HEK293T (cell line): ENCODE measurements around the gene LRRC18.

Experiments
- ARNT ChIP-seq: fragments of 450-650 bp; IDR thresholded peaks from 2 replicates; pipeline ENCODE4 v1.6.1; 2017; ENCODE audit warnings: mild to moderate bottlenecking
- BHLHE40 ChIP-seq: fragments of 450-650 bp; IDR thresholded peaks from 2 replicates; pipeline ENCODE4 v1.6.1; 2016; ENCODE audit warnings: mild to moderate bottlenecking, moderate library complexity, borderline replicate concordance
- CTBP1 ChIP-seq: fragments of 450-650 bp; IDR thresholded peaks from 2 replicates; pipeline ENCODE4 v1.6.1; 2016; ENCODE audit warnings: borderline replicate concordance
- FOXA1 ChIP-seq: fragments of 450-650 bp; IDR thresholded peaks from 2 replicates; pipeline ENCODE4 v1.6.1; 2016; ENCODE audit warnings: mild to moderate bottlenecking
- FOXM1 ChIP-seq: fragments of 450-650 bp; IDR thresholded peaks from 2 replicates; pipeline ENCODE4 v1.6.1; 2017; ENCODE audit warnings: mild to moderate bottlenecking, borderline replicate concordance
- HDGF ChIP-seq: fragments of 450-650 bp; IDR thresholded peaks from 2 replicates; pipeline ENCODE4 v1.6.1; 2017; ENCODE audit warnings: antibody characterized with exemption, borderline replicate concordance
- L3MBTL2 ChIP-seq: fragments of 450-650 bp; conservative IDR thresholded peaks from 2 replicates; pipeline ENCODE4 v1.6.1; 2016; ENCODE audit warnings: mild to moderate bottlenecking
- LEF1 ChIP-seq: fragments of 450-650 bp; IDR thresholded peaks from 2 replicates; pipeline ENCODE4 v1.6.1; 2017; ENCODE audit warnings: mild to moderate bottlenecking, borderline replicate concordance
- SP1 ChIP-seq: fragments of 450-650 bp; IDR thresholded peaks from 2 replicates; pipeline ENCODE4 v1.6.1; 2017
- SUZ12 ChIP-seq: fragments of 450-650 bp; IDR thresholded peaks from 2 replicates; pipeline ENCODE4 v1.6.1; 2016; ENCODE audit warnings: mild to moderate bottlenecking
- TARDBP ChIP-seq: fragments of 450-650 bp; IDR thresholded peaks from 2 replicates; pipeline ENCODE4 v1.6.1; 2016

GRCh38 chr10:48910548-48910947 lies 29.1 kb downstream of the LRRC18 start:
- TF ChIP-seq CTBP1 (no peak), ARNT (no peak), BHLHE40 (no peak), HDGF (no peak), FOXA1 (no peak), L3MBTL2 (no peak), FOXM1 (no peak), SP1 (no peak), SUZ12 (no peak), TARDBP (no peak), LEF1 (no peak)
